HEK293 (cell line): ENCODE data around the gene ATP1B2.

Experiments
- BCL11A ChIP-seq: fragments of 450-650 bp; formaldehyde crosslinking; IDR thresholded peaks from 2 replicates; pipeline ENCODE4 v1.5.1; 2016; ENCODE audit warnings: low read depth, missing biosample characterization, missing genetic modification characterization
- GFI1B ChIP-seq: fragments of 450-650 bp; formaldehyde crosslinking; IDR thresholded peaks from 2 replicates; pipeline ENCODE4 v1.5.1; 2016; ENCODE audit warnings: missing biosample characterization, missing genetic modification characterization
- KLF16 ChIP-seq: fragments of 450-650 bp; formaldehyde crosslinking; IDR thresholded peaks from 2 replicates; pipeline ENCODE4 v1.5.1; 2017; ENCODE audit warnings: missing biosample characterization, missing genetic modification characterization
- PRDM1 ChIP-seq: fragments of 450-650 bp; formaldehyde crosslinking; IDR thresholded peaks from 2 replicates; pipeline ENCODE4; 2016; ENCODE audit warnings: missing biosample characterization, missing genetic modification characterization
- RBAK ChIP-seq: fragments of 450-650 bp; formaldehyde crosslinking; IDR thresholded peaks from 2 replicates; pipeline ENCODE4 v1.5.1; 2016; ENCODE audit warnings: missing biosample characterization, missing genetic modification characterization
- ZBTB7A ChIP-seq: fragments of 450-650 bp; formaldehyde crosslinking; IDR thresholded peaks from 2 replicates; pipeline ENCODE4 v1.5.1; 2016; ENCODE audit warnings: low read depth, missing biosample characterization, missing genetic modification characterization
- ZFP3 ChIP-seq: fragments of 450-650 bp; formaldehyde crosslinking; IDR thresholded peaks from 2 replicates; pipeline ENCODE4 v1.5.1; 2016; ENCODE audit warnings: low read depth, missing biosample characterization, missing genetic modification characterization
- ZNF114 ChIP-seq: fragments of 450-650 bp; formaldehyde crosslinking; IDR thresholded peaks from 2 replicates; pipeline ENCODE4 v1.5.0; 2017; ENCODE audit warnings: missing biosample characterization, missing genetic modification characterization
- ZNF335 ChIP-seq: fragments of 450-650 bp; formaldehyde crosslinking; conservative IDR thresholded peaks from 2 replicates; pipeline ENCODE4 v1.5.1; 2016; ENCODE audit warnings: missing biosample characterization, missing genetic modification characterization
- ZNF366 ChIP-seq: fragments of 450-650 bp; formaldehyde crosslinking; conservative IDR thresholded peaks from 2 replicates; pipeline ENCODE4 v1.5.1; 2016; ENCODE audit warnings: missing biosample characterization, missing genetic modification characterization
- ZNF501 ChIP-seq: fragments of 450-650 bp; formaldehyde crosslinking; IDR thresholded peaks from 2 replicates; pipeline ENCODE4 v1.5.1; 2016; ENCODE audit warnings: missing biosample characterization, missing genetic modification characterization
- ZNF513 ChIP-seq: fragments of 450-650 bp; IDR thresholded peaks from 2 replicates; pipeline ENCODE4 v1.5.1; 2018; ENCODE audit warnings: missing biosample characterization, missing genetic modification characterization
- ZNF530 ChIP-seq: fragments of 450-650 bp; formaldehyde crosslinking; IDR thresholded peaks from 2 replicates; pipeline ENCODE4 v1.5.1; 2016; ENCODE audit warnings: low read depth, missing biosample characterization, missing genetic modification characterization
- ZNF549 ChIP-seq: fragments of 450-650 bp; IDR thresholded peaks from 2 replicates; pipeline ENCODE4 v1.5.1; 2018; ENCODE audit warnings: missing biosample characterization, missing genetic modification characterization, mild to moderate bottlenecking, inconsistent platforms, moderate library complexity
- ZNF629 ChIP-seq: fragments of 450-650 bp; formaldehyde crosslinking; IDR thresholded peaks from 2 replicates; pipeline ENCODE4 v1.5.1; 2017; ENCODE audit warnings: missing biosample characterization, missing genetic modification characterization
- ZNF645 ChIP-seq: fragments of 450-650 bp; formaldehyde crosslinking; IDR thresholded peaks from 2 replicates; pipeline ENCODE4; 2016; ENCODE audit warnings: missing biosample characterization, missing genetic modification characterization
- ZNF76 ChIP-seq: fragments of 450-650 bp; formaldehyde crosslinking; IDR thresholded peaks from 2 replicates; pipeline ENCODE4; 2016; ENCODE audit warnings: low read depth, missing biosample characterization, missing genetic modification characterization, borderline replicate concordance
- ZNF791 ChIP-seq: fragments of 450-650 bp; formaldehyde crosslinking; IDR thresholded peaks from 2 replicates; pipeline ENCODE4 v1.5.1; 2016; ENCODE audit warnings: missing biosample characterization, missing genetic modification characterization
- ZNF843 ChIP-seq: fragments of 450-650 bp; formaldehyde crosslinking; IDR thresholded peaks from 2 replicates; pipeline ENCODE4 v1.5.1; 2016; ENCODE audit warnings: missing biosample characterization, missing genetic modification characterization
- ZXDB ChIP-seq: fragments of 450-650 bp; formaldehyde crosslinking; IDR thresholded peaks from 2 replicates; pipeline ENCODE4 v1.5.1; 2016; ENCODE audit warnings: missing biosample characterization, missing genetic modification characterization
- TF ChIP-seq, protein P1 (sequence below): fragments of 450-650 bp; formaldehyde crosslinking; IDR thresholded peaks from 2 replicates; pipeline ENCODE4 v1.5.1; 2016; ENCODE audit warnings: missing biosample characterization, missing genetic modification characterization, low read depth
- TF ChIP-seq, protein P2 (sequence below): fragments of 450-650 bp; formaldehyde crosslinking; IDR thresholded peaks from 2 replicates; pipeline ENCODE4 v1.5.1; 2016; ENCODE audit warnings: missing biosample characterization, missing genetic modification characterization
- TF ChIP-seq, protein P3 (sequence below): fragments of 450-650 bp; formaldehyde crosslinking; IDR thresholded peaks from 2 replicates; pipeline ENCODE4 v1.5.1; 2016; ENCODE audit warnings: missing biosample characterization, missing genetic modification characterization
- TF ChIP-seq, protein P4 (sequence below): fragments of 450-650 bp; formaldehyde crosslinking; IDR thresholded peaks from 2 replicates; pipeline ENCODE4 v1.5.1; 2016; ENCODE audit warnings: missing biosample characterization, missing genetic modification characterization, borderline replicate concordance
- TF ChIP-seq, protein P5 (sequence below): fragments of 450-650 bp; formaldehyde crosslinking; IDR thresholded peaks from 2 replicates; pipeline ENCODE4 v1.5.1; 2017; ENCODE audit warnings: missing biosample characterization, missing genetic modification characterization
- TF ChIP-seq, protein P6 (sequence below): fragments of 450-650 bp; formaldehyde crosslinking; IDR thresholded peaks from 2 replicates; pipeline ENCODE4 v1.5.0; 2017; ENCODE audit warnings: missing biosample characterization, missing genetic modification characterization, borderline replicate concordance

ATP1B2 gene

GRCh38 chr17:7685533-7686221 lies 35.0 kb downstream of the ATP1B2 start (continued):
- TF ChIP-seq ZNF791 (tag by site-specific recombination): no peak
- no peak for TF ChIP-seq ZXDB
- 0 out of 2 replicates have a peak, but pooled peaks have one; percentile 68 for TF ChIP-seq KLF16 (tag by site-specific recombination)
- TF ChIP-seq ZNF114 (tag by site-specific recombination): no peak
- no peak for TF ChIP-seq ZNF645 (tag by site-specific recombination)
- TF ChIP-seq, protein P1, sequence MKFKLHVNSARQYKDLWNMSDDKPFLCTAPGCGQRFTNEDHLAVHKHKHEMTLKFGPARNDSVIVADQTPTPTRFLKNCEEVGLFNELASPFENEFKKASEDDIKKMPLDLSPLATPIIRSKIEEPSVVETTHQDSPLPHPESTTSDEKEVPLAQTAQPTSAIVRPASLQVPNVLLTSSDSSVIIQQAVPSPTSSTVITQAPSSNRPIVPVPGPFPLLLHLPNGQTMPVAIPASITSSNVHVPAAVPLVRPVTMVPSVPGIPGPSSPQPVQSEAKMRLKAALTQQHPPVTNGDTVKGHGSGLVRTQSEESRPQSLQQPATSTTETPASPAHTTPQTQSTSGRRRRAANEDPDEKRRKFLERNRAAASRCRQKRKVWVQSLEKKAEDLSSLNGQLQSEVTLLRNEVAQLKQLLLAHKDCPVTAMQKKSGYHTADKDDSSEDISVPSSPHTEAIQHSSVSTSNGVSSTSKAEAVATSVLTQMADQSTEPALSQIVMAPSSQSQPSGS (tag by site-specific recombination): peak; percentile 96
- TF ChIP-seq, protein P2, sequence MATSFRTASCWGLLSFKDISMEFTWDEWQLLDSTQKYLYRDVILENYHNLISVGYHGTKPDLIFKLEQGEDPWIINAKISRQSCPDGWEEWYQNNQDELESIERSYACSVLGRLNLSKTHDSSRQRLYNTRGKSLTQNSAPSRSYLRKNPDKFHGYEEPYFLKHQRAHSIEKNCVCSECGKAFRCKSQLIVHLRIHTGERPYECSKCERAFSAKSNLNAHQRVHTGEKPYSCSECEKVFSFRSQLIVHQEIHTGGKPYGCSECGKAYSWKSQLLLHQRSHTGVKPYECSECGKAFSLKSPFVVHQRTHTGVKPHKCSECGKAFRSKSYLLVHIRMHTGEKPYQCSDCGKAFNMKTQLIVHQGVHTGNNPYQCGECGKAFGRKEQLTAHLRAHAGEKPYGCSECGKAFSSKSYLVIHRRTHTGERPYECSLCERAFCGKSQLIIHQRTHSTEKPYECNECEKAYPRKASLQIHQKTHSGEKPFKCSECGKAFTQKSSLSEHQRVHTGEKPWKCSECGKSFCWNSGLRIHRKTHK (tag by site-specific recombination): no peak
- TF ChIP-seq, protein P3, sequence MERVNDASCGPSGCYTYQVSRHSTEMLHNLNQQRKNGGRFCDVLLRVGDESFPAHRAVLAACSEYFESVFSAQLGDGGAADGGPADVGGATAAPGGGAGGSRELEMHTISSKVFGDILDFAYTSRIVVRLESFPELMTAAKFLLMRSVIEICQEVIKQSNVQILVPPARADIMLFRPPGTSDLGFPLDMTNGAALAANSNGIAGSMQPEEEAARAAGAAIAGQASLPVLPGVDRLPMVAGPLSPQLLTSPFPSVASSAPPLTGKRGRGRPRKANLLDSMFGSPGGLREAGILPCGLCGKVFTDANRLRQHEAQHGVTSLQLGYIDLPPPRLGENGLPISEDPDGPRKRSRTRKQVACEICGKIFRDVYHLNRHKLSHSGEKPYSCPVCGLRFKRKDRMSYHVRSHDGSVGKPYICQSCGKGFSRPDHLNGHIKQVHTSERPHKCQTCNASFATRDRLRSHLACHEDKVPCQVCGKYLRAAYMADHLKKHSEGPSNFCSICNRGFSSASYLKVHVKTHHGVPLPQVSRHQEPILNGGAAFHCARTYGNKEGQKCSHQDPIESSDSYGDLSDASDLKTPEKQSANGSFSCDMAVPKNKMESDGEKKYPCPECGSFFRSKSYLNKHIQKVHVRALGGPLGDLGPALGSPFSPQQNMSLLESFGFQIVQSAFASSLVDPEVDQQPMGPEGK (tag by site-specific recombination): peak; percentile 55
- peak; percentile 75 for TF ChIP-seq ZNF76 (tag by site-specific recombination)
- TF ChIP-seq ZBTB7A (tag by site-specific recombination): peak; percentile 53; the same call in 1 of the 2 replicates
- TF ChIP-seq ZNF513 (tag by site-specific recombination): no peak
- peak; percentile 84 for TF ChIP-seq ZNF629 (tag by site-specific recombination)
- no peak for TF ChIP-seq ZNF843 (tag by site-specific recombination)
- TF ChIP-seq ZFP3 (tag by site-specific recombination): no peak
- TF ChIP-seq ZNF501 (tag by site-specific recombination): no peak; the same call in none of the 2 replicates
- TF ChIP-seq RBAK (tag by site-specific recombination): no peak
- TF ChIP-seq, protein P4, sequence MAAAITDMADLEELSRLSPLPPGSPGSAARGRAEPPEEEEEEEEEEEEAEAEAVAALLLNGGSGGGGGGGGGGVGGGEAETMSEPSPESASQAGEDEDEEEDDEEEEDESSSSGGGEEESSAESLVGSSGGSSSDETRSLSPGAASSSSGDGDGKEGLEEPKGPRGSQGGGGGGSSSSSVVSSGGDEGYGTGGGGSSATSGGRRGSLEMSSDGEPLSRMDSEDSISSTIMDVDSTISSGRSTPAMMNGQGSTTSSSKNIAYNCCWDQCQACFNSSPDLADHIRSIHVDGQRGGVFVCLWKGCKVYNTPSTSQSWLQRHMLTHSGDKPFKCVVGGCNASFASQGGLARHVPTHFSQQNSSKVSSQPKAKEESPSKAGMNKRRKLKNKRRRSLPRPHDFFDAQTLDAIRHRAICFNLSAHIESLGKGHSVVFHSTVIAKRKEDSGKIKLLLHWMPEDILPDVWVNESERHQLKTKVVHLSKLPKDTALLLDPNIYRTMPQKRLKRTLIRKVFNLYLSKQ (tag by site-specific recombination): no peak
- TF ChIP-seq GFI1B (tag by site-specific recombination): no peak
- peak; percentile 47; the same call in 1 of the 2 replicates for TF ChIP-seq ZNF366
- TF ChIP-seq BCL11A (tag by site-specific recombination): no peak
- TF ChIP-seq, protein P5, sequence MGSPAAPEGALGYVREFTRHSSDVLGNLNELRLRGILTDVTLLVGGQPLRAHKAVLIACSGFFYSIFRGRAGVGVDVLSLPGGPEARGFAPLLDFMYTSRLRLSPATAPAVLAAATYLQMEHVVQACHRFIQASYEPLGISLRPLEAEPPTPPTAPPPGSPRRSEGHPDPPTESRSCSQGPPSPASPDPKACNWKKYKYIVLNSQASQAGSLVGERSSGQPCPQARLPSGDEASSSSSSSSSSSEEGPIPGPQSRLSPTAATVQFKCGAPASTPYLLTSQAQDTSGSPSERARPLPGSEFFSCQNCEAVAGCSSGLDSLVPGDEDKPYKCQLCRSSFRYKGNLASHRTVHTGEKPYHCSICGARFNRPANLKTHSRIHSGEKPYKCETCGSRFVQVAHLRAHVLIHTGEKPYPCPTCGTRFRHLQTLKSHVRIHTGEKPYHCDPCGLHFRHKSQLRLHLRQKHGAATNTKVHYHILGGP: no peak
- TF ChIP-seq, protein P6, sequence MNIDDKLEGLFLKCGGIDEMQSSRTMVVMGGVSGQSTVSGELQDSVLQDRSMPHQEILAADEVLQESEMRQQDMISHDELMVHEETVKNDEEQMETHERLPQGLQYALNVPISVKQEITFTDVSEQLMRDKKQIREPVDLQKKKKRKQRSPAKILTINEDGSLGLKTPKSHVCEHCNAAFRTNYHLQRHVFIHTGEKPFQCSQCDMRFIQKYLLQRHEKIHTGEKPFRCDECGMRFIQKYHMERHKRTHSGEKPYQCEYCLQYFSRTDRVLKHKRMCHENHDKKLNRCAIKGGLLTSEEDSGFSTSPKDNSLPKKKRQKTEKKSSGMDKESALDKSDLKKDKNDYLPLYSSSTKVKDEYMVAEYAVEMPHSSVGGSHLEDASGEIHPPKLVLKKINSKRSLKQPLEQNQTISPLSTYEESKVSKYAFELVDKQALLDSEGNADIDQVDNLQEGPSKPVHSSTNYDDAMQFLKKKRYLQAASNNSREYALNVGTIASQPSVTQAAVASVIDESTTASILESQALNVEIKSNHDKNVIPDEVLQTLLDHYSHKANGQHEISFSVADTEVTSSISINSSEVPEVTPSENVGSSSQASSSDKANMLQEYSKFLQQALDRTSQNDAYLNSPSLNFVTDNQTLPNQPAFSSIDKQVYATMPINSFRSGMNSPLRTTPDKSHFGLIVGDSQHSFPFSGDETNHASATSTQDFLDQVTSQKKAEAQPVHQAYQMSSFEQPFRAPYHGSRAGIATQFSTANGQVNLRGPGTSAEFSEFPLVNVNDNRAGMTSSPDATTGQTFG (tag by site-specific recombination): no peak
- TF ChIP-seq PRDM1 (tag by site-specific recombination): no peak
- 0 out of 2 replicates have a peak, but pooled peaks have one; percentile 28 for TF ChIP-seq ZNF335 (tag by site-specific recombination)
- TF ChIP-seq ZNF549 (tag by site-specific recombination): no peak
- TF ChIP-seq ZNF530 (tag by site-specific recombination): no peak
